Epithelial cell of proximal tubule (primary cell): ENCODE results near the gene SYT14. TPM values are rescaled to one million over a fixed set of nuclear protein-coding genes. Genes with fewer than 3 reads are reported as not detected.

Experiments
- DNase-seq: peaks from one replicate; pipeline ENCODE4 v3.0.0-alpha.2; 2011; ENCODE audit warnings: low read depth
- H3K4me3 ChIP-seq: 2 replicates; pipeline ENCODE4 v1.5.1; 2011; ENCODE audit warnings: low read depth, mild to moderate bottlenecking, low read length
- total RNA-seq: library from RNA; depleted of rRNA; stranded (reverse); fragments of >200 nt; gene quantifications from 2 replicates; pipeline ENCODE4 v1.2.3, GENCODE V29; 2015
- TF ChIP-seq, protein P1 (sequence below): conservative IDR thresholded peaks from 2 replicates; pipeline ENCODE4 v1.5.1; 2012; ENCODE audit warnings: low read depth, mild to moderate bottlenecking, low read length

SYT14 gene
- total RNA-seq, 1 donor from 2014 or later = 3.9 TPM

DNA sequence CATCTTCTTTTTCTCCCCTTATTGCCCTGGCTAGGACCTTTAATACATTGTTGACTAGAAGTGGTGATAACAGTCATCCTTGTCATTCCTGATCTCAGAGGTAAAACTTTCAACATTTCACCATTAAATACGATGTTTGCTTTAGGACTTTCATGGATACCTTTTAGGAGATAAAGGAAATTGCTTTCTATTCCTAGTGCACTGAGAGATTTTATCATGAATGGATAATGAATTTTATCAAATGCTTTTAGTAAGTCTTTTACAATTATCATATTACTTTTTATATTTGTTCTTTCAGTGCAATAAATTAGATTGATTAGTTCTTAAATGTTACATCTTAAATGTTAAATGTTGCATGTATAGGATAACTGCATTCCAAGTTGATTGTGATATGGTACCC, 147.3 kb downstream of the SYT14 start:
- TF ChIP-seq, protein P1, sequence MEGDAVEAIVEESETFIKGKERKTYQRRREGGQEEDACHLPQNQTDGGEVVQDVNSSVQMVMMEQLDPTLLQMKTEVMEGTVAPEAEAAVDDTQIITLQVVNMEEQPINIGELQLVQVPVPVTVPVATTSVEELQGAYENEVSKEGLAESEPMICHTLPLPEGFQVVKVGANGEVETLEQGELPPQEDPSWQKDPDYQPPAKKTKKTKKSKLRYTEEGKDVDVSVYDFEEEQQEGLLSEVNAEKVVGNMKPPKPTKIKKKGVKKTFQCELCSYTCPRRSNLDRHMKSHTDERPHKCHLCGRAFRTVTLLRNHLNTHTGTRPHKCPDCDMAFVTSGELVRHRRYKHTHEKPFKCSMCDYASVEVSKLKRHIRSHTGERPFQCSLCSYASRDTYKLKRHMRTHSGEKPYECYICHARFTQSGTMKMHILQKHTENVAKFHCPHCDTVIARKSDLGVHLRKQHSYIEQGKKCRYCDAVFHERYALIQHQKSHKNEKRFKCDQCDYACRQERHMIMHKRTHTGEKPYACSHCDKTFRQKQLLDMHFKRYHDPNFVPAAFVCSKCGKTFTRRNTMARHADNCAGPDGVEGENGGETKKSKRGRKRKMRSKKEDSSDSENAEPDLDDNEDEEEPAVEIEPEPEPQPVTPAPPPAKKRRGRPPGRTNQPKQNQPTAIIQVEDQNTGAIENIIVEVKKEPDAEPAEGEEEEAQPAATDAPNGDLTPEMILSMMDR = no peak
- no peak for DNase-seq
- H3K4me3 ChIP-seq = no peak overlapping the region

DNA sequence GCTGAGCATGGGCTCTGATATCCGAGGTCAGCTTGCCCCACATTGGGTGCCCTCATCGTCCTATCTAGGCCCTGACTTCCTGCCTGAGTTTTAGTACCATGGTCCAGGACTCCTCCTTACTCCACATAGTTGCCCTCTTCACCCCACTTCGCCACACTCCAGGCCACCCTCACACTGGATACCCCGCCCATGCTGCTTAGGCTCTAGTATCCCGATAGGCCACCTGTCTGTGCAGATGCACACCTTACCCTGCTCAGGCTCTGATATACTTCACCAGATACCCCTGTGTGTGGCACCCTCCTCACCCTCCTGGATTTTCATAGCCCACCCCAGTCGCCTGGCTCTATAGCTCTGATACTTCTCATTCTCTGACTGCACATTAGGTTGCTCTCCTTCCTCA, 149.0 kb downstream of the SYT14 start:
- DNase-seq = no peak
- no peak overlapping the region for H3K4me3 ChIP-seq
- TF ChIP-seq, protein P1 = no peak

DNA sequence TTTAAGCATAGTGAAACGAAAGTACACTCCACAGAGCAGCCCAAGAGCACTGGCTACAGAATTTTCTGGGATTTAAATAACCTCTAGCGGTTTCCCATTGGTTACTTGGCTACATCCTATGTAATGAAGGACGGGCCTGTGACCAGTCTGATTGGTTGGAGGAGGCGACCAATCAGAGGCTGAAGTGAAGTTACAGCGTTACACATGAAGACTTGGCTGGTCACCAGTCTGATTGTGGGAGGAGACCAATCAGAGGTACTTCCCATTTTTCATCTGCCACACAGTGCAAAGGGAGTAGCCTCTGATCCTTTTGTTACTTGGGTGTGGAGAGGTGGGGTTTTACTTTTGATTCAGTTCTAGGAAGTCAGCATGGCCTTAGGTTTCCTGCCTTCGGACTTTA, 151.8 kb downstream of the SYT14 start:
- TF ChIP-seq, protein P1 = no peak
- H3K4me3 ChIP-seq = no peak overlapping the region
- DNase-seq = no peak

DNA sequence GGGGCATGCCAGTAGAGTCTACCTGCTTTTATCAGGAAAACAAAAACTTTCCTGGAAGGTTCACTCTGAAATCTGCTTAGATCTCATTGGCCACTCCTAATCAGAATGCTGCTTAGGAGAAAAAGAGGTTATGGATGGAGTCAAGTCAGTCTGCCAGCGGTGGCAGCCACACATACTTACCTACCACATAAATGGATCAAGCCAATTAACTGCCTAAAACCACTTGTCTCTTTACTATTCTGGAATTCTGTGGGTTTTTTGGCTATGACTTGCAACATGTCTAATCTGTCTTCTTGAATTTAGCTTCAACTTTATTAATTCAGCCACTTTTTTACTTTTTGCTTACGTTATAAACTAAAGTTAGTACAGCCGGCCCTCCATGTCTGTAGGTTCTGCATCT, 154.3 kb downstream of the SYT14 start:
- no peak for DNase-seq

DNA sequence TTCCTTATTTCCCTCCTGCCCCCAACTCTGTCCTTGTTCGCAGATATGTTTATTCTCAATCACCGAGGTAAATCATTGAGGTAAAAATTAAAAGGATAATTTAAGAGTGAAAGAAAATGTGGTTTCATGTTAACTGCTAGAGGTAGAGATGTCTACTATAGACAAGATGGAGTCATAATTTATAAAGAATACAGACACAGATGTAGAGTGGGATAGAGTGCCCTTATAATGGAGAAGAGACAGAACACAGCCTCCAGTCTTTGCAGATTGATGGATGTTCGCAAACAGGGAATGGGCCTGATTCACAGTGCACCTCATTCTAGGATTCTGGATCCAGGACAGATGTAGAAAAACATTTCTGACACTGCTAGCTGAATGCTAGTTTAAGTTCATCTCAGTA, 155.4 kb downstream of the SYT14 start:
- no peak for DNase-seq
- TF ChIP-seq, protein P1 = no peak
- no peak overlapping the region for H3K4me3 ChIP-seq

More for the DNA sequence above, 154.3 kb downstream of the SYT14 start:
- TF ChIP-seq, protein P1 = no peak
- H3K4me3 ChIP-seq = no peak overlapping the region

DNA sequence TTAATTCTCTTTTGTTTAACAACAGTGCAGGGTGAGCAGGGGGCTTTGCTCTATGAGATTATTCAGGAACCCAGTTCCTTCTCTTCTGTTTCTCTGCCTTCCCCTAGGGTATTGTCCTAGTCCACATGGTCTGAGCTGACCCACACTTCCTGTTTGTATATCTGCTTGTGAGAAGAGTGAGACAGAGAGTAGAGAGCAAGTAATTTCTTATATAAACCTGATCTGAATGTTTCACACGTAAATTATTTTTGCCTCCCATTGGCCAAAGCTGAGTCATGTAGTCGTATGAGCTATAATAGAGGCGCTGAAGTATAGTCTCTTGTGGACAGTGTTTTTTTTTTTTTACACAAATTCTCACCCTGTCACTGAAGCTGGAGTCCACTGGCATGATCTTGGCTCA, 160.3 kb downstream of the SYT14 start:
- no peak overlapping the region for H3K4me3 ChIP-seq
- TF ChIP-seq, protein P1 = no peak
- DNase-seq = no peak

DNA sequence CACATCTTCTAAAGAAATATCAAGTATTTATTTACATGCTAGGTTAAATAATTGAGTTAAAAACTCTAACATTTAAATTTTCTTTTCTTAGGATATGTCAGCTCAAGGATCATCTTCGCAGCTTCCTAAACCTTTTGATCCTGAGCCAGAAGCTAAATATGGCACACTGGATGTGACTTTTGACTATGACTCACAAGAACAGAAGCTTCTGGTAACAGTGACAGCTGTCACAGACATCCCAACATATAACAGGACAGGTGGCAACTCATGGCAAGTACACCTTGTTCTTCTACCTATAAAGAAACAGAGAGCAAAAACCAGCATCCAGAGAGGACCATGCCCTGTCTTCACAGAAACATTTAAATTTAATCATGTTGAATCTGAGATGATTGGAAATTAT, 161.9 kb downstream of the SYT14 start:
- TF ChIP-seq, protein P1 = no peak
- no peak for DNase-seq

More for the DNA sequence above, 161.9 kb downstream of the SYT14 start:
- no peak overlapping the region for H3K4me3 ChIP-seq
